Measurements from ENCODE around the gene NKAIN2. TPM values are rescaled to one million over a fixed set of nuclear protein-coding genes. Genes with fewer than 3 reads are reported as not detected.

Gene NKAIN2
- total RNA-seq, 1 donor, result under 0.01 TPM

GRCh38 chr6:124190256-124190655 is 386.6 kb downstream of the NKAIN2 start:
- no peak for TF ChIP-seq CTCF (IDR thresholded peaks at IDR 0.05; ENCODE audit: insufficient read depth, low read length)
- DNase-seq (ENCODE audit: low read depth), result no peak
- H3K4me3 ChIP-seq (ENCODE audit: low read depth, low read length), result no peak overlapping the region

GRCh38 chr6:124193132-124193531 is 389.5 kb downstream of the NKAIN2 start:
- H3K4me3 ChIP-seq (ENCODE audit: low read depth, low read length), result no peak overlapping the region
- DNase-seq (ENCODE audit: low read depth), result no peak
- no peak for TF ChIP-seq CTCF (IDR thresholded peaks at IDR 0.05; ENCODE audit: insufficient read depth, low read length)

- no peak overlapping the region for H3K4me3 ChIP-seq (ENCODE audit: low read depth, low read length)
- TF ChIP-seq CTCF (IDR thresholded peaks at IDR 0.05; ENCODE audit: insufficient read depth, low read length), result no peak
Observed at GRCh38 chr6:124197148-124197547, 393.5 kb downstream of the NKAIN2 start.

GRCh38 chr6:124199286-124199685 is 395.6 kb downstream of the NKAIN2 start:
- TF ChIP-seq CTCF (IDR thresholded peaks at IDR 0.05; ENCODE audit: insufficient read depth, low read length), result no peak
- DNase-seq (ENCODE audit: low read depth), result no peak
- no peak overlapping the region for H3K4me3 ChIP-seq (ENCODE audit: low read depth, low read length)

More at GRCh38 chr6:124197148-124197547, 393.5 kb downstream of the NKAIN2 start:
- no peak for DNase-seq (ENCODE audit: low read depth)

- no peak for TF ChIP-seq CTCF (IDR thresholded peaks at IDR 0.05; ENCODE audit: insufficient read depth, low read length)
- no peak for DNase-seq (ENCODE audit: low read depth)
- no peak overlapping the region for H3K4me3 ChIP-seq (ENCODE audit: low read depth, low read length)
Observed at GRCh38 chr6:124200661-124201060, 397.0 kb downstream of the NKAIN2 start.

- H3K4me3 ChIP-seq (ENCODE audit: low read depth, low read length), result no peak overlapping the region
- no peak for TF ChIP-seq CTCF (IDR thresholded peaks at IDR 0.05; ENCODE audit: insufficient read depth, low read length)
- DNase-seq (ENCODE audit: low read depth), result no peak
Observed at GRCh38 chr6:124203101-124203811, 399.6 kb downstream of the NKAIN2 start.

GRCh38 chr6:124203812-124204167 is 400.1 kb downstream of the NKAIN2 start:
- DNase-seq (ENCODE audit: low read depth), result no peak
- no peak overlapping the region for H3K4me3 ChIP-seq (ENCODE audit: low read depth, low read length)
- no peak for TF ChIP-seq CTCF (IDR thresholded peaks at IDR 0.05; ENCODE audit: insufficient read depth, low read length)

All from fibroblast of the aortic adventitia (primary cell).